GM21528 (cell line): ENCODE results near the gene TBCK.

ENCODE experiments used
- ATAC-seq: cut with Tn5 transposase; IDR thresholded peaks from one replicate; pipeline ENCODE4 v1.9.1; 2021; ENCODE audit warnings: mild to moderate bottlenecking, moderate library complexity; ENCODE audit not compliant: unreplicated experiment, low FRiP score

Gene TBCK

DNA sequence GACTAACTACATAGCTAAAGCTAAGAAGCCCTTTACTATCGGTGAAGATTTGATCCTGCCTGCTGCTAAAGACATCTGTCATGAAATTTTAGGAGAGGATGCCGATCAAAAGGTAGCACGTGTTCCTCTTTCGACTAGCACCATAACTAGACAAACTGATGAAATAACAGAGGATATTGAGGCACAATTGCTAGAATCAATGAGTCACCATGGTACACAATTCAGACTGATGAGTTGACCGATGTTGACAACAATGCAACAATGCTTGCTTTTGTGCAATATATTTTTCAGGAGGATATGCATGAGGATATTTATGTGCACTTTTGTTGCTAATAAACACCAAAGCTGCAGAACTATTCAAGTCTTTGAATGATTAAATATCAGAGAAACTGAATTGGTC, 24.3 kb downstream of the TBCK start:
- no peak for ATAC-seq

DNA sequence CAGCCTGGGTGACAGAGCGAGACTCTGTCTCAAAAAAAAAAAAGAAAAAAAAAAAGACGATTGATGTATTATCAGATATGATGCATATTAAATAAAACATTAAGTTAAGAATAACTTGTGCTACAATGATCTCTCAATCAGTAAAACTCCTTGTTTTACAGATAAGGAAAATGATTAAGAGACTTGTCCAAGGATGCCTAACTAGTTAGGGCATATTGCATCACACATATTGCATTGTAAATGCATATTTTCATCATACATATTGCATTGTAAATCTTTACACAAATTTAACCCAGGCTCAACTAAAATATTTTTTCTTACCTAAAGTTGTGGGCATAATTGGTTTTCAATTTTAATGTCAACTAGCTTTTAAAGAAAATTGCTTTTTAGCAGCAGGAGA, 26.3 kb downstream of the TBCK start:
- no peak for ATAC-seq

DNA sequence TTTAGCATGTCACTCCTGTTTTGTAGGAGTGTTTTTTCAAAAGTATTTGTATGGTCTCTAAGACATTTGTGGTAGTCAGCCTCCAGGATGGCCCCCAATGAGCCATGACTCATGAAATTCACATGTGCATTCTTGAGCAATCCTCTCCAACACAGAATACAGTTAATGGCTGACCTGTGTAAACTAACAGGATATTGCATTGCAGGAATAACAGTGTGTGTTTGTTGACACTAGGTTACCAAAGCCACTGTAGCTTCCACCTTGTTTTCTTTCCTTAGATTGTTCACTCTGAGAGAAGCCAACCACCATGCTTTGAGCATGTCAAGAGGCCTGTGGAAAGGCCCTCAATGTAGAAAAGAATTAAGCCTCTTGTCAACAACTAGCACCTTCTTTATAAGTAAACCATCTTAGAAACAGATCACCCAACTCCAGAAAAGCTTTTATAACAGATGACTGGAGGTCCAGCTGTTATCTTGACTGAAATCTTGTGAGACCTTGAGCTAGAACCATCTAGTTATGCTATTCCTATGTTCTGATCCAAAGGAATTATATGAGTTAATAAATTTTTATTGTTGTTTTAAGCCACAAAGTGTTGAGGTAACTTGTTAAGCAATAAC, 28.5 kb downstream of the TBCK start:
- no peak for ATAC-seq

DNA sequence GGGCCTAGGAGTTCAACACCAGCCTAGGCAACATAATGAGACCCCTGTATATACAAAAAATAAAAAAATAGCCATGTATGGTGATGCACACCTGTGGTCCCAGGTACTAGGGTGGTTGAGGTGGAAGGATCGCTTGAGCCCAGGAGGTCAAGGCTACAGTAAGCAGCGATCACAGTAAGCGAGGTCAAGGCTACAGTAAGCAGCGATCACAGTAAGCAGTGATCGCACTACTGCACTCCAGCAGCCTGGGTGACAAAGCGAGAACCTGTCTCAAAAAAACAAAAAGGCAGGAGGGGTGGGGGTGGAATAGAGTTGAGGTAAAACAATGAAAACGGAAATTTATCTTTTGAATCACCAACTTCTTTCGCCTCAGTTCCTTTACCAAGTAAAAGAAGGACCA, 29.4 kb downstream of the TBCK start:
- ATAC-seq: no peak

DNA sequence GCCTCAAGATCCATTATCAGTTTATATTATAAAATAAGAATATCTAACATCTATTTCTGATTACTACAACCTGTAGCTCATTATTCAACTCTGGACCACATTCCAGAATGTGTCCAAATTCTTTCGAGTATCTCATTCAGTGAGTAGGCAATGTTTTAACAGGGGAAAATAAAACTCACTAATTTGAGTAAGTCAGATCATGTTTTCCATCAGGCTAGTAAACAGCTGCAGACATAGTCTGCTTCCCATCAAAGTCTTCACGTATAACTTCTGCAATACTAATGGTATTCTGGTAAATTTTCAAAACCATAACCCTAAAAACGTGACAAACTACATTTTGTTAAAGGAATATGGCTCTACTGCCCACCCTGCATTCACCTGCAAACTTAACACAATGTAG, 31.8 kb downstream of the TBCK start:
- no peak for ATAC-seq

DNA sequence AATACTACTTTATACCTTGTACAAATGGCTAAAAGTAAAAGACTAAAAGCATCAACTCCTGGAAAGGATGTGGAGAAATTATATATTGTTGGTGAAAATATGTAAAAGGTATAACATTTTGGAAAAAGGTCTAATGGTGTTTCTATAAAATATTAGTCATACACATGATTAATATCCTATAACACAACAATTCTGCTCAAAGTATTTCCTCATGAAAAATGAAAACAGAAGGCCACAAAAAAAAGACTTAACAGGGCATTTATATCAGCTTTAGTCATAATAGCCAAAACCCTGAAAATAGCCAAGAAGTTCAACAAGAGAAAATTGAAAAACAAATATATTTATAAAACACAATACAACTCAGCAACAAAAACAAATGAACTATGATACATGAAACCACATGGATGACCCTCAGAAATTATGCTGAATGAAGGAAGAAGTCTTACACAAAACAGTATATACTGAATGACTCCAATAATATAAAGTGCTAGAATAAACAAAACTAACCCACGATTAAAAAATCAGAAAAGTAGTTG, 38.8 kb downstream of the TBCK start:
- ATAC-seq: no peak

DNA sequence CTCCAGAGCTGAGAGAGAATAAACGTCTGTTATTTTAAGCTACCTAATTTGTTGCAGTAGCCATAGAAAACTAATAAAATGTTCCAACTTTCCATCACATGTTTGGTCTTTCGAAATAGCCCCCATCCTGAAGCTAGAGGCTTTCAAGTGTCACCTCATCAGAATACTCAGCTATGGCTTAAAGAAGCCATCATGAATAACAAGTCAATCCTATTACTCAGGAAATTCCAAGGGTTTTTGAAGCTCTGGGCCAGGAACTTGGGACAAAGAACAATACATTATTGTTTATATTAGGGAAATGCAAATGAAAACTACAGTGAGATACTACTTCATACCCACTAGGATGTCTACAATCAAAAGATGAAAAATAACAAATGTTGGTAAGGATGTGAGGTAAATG, 42.2 kb downstream of the TBCK start:
- ATAC-seq: no peak

DNA sequence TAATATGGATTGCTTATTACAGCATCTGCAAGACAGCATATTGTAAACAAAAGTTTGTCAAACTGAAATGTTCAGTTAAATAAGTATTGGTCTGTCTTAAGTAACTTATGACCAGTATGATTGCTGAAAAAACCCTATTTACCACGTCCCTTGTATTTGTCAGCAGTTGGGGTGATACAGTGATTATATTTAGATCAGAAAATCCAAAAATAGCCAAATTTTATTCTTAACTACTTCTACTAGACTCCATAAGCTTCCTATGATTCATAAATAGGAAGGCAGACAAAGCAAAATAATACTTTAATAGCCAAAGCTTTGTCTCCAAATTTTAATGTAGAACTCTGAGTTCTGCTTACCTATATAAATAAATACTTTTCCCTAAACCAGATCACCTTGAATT, 45.3 kb downstream of the TBCK start:
- no peak for ATAC-seq

DNA sequence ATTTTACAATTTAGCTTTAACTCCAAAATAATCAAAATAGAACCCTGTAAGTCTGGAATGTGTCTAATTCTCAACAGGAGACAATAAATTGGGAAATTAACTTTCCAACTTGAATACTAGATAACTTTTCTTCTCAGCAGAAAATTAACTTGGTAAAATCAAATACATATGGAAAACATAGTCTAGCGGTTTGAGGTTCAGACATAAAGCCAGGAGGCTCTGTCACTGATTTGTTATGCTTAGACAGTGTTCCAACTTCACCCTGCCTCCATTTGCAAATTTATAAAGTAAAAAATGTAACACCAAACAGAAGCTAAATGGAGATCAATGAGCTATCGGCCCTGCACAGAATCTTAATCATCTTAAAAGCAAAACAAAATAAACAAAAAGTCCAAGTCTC, 46.3 kb downstream of the TBCK start:
- no peak for ATAC-seq

DNA sequence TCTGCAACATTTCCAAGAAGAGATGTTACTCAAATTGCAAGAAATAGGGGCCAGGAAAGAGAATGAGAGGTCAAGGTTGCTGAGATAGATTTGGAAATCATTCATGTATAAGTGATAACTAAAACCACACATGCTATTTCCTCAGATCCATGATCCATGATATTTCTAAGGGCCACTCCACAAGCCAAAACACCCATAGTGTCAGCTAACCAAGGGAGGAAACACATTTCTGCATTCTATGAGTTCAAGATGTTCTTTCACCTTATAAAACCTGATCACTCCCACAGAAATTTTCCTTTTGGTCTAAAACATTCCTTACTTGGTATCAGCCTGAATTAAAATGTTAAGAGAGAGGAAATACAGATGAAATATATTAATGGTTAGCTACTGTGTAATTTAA, 47.2 kb downstream of the TBCK start:
- ATAC-seq: no peak

DNA sequence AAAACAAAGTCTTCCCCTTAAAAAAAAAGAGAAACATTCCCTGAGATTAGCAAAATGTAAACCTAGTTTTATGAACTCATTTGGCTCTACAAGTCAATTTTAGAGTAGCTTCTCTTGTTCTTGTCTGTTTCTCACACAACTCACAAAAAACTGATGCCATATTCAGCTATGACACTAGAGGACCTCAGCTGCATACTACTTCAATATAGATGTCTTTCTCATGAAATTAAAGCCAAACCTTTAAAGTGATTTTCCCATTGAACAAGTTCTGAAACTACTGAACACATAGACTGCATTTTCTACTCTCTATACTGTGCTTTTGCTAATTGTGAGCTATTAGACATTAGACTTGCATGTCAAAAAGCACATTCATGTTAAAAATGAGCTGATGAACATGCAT, 49.8 kb downstream of the TBCK start:
- no peak for ATAC-seq

DNA sequence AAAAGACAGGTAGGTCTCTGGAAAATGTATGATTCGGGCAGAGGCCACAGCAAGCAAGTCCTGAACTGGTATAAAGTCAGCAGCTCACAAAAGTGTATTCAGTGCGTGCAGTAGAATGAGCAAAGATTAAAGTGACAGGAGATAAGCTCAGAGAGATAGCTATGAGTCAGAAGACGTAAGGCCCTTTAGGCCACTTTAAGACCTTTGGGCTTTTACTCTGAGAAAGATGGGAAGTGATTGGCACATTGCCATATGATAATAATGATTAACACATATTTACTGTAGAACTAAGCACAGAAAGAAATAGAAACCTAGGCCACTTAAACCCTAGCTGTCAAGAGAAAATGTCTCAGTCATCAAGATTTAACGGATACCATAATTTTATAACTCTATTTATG, 51.7 kb downstream of the TBCK start:
- ATAC-seq: no peak

DNA sequence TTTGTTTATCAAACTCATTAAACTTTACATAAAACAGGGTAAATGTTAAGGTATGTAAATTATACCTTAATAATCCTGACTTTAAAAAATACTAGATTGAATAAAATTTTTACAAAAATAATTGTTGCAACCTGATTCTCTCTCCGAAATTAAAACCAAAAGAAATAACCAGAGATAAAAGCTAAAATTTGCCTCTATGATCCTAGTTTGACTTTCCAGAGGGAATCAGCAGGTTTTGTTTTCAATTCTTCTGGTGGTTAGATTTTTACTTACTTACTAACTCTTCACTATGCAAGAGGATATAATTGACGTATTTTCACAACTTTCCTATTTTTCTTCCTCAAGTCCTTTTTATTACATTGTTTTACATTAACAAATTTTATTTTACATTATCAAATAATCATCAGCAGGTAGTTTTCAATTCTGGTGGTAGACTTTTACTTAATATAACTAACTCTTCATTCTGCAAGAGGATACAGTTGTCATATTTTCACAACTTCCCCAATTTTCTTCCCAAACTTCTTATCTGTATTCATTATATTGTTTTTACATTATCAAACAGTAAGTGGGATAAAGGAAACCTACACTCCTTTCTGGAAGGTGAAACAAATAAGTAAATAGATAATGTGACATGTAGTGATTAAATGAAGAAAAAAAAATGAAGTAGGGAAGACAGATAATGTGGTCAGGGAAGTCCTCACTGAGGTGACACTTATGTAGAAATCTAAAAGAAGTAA, 52.2 kb downstream of the TBCK start:
- ATAC-seq: no peak

DNA sequence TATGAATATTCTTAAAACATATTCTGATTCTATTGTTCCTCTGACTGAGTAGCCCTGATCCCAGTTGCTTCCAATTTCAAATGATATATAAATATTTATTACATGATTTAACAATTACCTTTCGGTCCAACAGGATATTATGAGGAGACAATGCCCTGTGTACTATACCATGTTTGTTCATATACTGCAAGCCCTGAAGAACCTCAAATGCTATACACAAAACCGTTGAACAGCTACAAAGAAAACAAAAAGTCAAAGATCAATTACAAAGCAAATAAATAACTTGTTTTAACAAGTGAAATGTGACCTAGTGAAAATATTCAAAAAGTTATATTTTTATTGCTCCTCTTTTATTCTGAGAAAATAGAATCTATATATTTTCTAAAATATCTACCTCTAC, 54.0 kb downstream of the TBCK start:
- no peak for ATAC-seq

DNA sequence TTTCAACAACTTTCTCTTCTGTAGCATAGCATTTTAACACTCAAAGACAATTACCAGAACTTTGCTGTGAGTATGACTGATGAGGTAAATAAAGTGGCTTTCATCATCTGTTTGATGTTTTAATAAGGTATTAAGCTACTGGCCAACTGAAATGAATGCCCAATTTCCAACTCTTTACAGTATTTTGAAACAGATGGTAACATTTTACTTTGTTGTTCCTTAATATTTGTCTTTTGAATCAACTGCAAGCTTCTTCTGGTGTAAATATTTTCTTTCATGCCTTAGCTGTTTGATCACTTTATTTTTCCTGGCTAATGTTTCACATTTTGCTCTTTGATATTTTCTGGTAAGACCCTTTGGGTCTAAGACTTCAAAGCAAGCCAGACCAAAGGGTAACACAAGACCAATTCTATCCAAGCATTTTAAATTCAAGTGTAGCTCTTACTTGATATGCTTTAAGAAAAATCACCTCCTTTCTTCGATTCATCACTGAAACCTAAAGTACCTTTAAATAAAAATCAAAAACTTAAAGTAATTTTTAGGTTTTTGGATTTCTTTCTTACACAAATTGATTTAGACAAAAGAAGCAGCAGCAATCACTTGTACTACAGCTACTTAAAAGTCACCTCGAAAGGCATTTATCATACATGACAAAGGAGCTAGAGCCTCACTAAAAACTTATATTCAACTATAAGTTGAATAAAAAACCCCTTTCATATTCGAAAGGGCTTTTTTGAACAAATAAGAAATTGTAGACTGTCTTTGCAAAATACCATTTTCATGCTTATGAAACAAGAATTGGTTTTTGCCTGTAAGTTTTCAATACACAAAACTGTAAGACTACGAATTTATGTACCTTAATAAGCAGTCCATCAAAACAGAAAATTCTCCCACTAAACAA, 57.6 kb downstream of the TBCK start:
- no peak for ATAC-seq

DNA sequence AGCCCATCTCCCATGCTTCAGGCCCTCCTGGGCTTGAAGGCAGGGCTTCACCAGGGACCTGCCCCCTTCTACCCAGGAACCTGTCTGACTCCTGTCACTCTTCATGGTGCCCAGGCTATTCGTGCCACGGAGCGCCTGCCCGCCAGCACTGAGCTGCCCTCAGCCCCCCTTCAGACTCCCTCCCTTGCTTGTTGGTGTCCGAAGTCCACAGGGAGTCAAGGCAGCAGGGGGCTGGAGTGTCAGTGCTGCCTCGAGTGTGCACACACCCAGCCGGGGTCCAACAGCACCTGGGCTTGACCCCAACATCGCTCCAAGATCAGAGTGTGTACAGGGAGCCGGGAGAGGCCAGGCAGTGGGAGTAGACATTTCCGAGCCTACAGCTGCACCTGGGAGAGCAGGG, 59.8 kb downstream of the TBCK start:
- ATAC-seq: no peak

DNA sequence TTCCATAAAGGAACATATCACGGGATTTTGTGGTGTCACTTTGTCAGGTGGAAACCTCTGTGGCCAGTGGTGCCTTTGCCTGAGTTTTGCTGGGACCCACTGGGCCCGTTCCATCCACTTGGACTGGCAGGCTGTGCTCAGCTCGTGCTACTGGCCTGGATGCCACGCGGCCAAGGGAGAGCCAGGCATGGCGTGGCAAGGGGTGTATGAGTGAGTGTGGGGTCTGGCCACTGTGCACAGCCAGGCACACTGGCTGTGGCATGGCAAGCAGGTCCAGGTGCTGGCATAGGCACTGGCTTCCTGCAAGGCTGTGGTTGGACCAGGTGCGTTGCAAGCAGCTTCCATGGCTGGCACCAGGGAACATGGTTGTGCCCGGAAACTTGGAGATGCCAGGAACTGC, 60.8 kb downstream of the TBCK start:
- ATAC-seq: no peak

DNA sequence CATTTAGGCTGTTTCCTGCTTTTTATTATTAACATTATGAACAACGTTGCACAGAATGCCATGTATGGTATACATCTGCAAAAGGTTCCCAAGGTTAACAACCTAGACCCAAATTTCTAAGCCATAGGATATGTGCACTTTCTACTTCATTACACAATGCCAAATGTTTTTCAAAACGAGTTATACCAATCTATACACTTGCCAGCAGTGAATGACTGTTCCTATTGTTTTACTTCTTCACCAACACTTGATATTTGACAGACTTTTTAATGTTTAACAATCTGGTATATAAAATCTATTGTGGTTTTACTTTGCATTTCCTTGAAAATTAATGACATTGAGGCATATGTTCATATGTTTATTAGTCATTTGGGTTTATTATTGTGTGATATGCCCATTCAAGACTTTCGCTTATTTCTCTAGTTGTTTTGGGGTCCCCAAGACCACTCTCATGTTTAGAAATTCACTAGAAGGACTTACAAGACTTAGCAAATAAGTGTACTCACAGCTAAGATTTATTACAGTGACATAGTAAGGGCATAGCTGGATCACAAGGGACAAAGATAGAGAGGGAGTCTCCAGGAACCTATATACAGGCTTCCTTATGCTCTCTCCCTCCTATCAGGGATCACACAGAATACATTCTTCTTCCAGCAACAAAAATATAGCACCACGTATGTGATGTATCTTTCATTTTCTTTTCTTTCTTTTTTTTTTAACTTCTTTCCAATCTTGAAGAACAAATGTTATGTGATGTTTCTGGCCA, 62.5 kb downstream of the TBCK start:
- ATAC-seq: no peak

DNA sequence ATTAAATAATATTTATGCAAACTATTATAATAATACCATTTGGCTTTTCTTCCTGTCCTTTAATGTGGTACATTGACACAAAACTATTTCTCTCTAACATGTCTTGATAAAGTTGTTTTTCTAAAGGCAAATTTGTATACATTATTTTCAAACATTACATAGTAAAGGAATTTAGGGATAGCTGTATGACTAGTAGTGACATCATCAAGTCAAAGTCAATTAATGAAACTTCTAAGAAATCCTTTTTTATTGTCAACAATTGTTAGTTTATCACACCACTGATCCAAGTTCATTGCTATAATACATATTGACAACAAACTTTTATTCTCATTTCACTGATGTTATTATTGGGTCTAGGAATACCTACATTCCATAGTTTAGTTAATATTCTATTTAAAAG, 68.4 kb downstream of the TBCK start:
- ATAC-seq: no peak

DNA sequence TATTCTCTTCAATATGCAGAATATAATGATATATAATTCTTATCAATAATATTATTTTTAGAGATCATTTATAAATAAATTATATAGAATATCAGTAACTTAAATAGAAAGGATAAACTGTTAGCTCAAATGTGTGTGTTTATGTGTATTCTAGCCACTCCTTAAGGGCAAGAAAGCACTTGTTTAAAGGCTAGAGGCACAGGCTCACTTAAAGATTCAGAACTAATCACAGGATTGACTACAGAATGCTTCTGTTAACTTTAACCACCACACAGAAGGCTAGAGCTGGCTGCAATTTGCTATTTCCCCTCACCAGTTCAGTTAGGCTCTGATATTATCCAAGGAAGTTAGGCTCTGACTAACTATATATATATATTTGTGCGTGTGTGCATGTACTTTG, 69.6 kb downstream of the TBCK start:
- no peak for ATAC-seq

DNA sequence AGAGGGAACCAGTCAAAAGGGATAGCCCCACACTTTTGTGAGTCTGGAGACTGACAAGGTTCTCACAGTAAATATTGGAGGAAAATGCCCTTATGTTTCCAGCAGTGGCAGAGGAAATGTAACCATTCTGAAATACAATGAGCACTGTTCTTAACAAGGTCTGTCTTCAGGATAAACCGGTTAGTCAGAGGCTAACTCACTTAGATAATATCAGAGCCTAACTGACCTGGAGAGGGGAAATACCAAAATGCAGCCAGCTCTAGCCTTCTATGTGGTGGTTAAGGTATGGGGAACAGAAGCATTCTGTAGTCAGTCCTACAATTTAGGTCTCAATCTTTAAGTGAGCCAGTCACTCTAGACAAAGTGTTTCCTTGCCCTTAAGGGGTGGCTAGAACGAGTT, 70.8 kb downstream of the TBCK start:
- no peak for ATAC-seq
